ENCODE data around the gene ZFAND5. TPM values are rescaled to one million over a fixed set of nuclear protein-coding genes. Genes with fewer than 3 reads are reported as not detected.

Gene ZFAND5
- total RNA-seq, 1 experiment from 2014 or later, result 90.3 TPM

Other genes starting within 250 kb of the ZFAND5 start
- 0.22 and 0.39 TPM in 2 replicates for gene GDA, start 215.8 kb downstream of the ZFAND5 start, total RNA-seq (2014; rRNA removed; shearing (Covaris generic))
- gene TMC1, start 156.4 kb upstream of the ZFAND5 start, total RNA-seq (2014; rRNA removed; shearing (Covaris generic)), result 0.06 and 0.84 TPM in 2 replicates